Choroid plexus epithelial cell (primary cell): Measurements from ENCODE around the gene IFI30.

Experiments used
- DNase-seq: peaks from one replicate; pipeline ENCODE4 v3.0.0-alpha.2; 2010; ENCODE audit warnings: low read depth
- H3K4me3 ChIP-seq: 2 replicates; pipeline ENCODE4 v1.5.1; 2011; ENCODE audit warnings: low read depth, mild to moderate bottlenecking, control low read depth, low read length, moderate library complexity
- CTCF ChIP-seq: conservative IDR thresholded peaks from 2 replicates; pipeline ENCODE4 v1.5.1; 2011; ENCODE audit warnings: low read depth, mild to moderate bottlenecking, control low read depth, inconsistent platforms, low read length, moderate library complexity

Gene IFI30

GRCh38 chr19:18131841-18132596 lies 41.6 kb upstream of the IFI30 start:
- H3K4me3 ChIP-seq, result no peak overlapping the region
- TF ChIP-seq CTCF, result no peak

GRCh38 chr19:18135712-18136584 lies 37.7 kb upstream of the IFI30 start:
- H3K4me3 ChIP-seq, result no peak overlapping the region
- TF ChIP-seq CTCF, result no peak
- DNase-seq, result no peak

More at GRCh38 chr19:18131841-18132596, 41.6 kb upstream of the IFI30 start:
- no peak for DNase-seq

GRCh38 chr19:18137242-18137641 lies 36.4 kb upstream of the IFI30 start:
- no peak overlapping the region for H3K4me3 ChIP-seq
- no peak for DNase-seq
- TF ChIP-seq CTCF, result no peak

GRCh38 chr19:18137657-18138339 lies 35.8 kb upstream of the IFI30 start:
- no peak for DNase-seq
- no peak overlapping the region for H3K4me3 ChIP-seq
- no peak for TF ChIP-seq CTCF

GRCh38 chr19:18140473-18140872 lies 33.1 kb upstream of the IFI30 start:
- no peak for DNase-seq
- no peak for TF ChIP-seq CTCF
- H3K4me3 ChIP-seq, result no peak overlapping the region

GRCh38 chr19:18141031-18141430 lies 32.6 kb upstream of the IFI30 start:
- H3K4me3 ChIP-seq, result no peak overlapping the region
- no peak for DNase-seq
- no peak for TF ChIP-seq CTCF
